Tibial nerve (tissue), 4 donors: Measurements from ENCODE around the gene FCAMR.

Experiments used
- EP300 ChIP-seq, 2 donors: sonication (generic); formaldehyde crosslinking; IDR thresholded peaks; one replicate each; pipeline ENCODE4 v1.6.1; 2017; ENCODE audit warnings: antibody characterized with exemption in 2 of 2, mild to moderate bottlenecking in 1 of 2
- POLR2A ChIP-seq, 2 donors: fragments of 450-650 bp; IDR thresholded peaks; one replicate each; pipeline ENCODE4 v1.6.1; 2017; ENCODE audit warnings: antibody characterized with exemption in 2 of 2, mild to moderate bottlenecking in 2 of 2, moderate library complexity in 2 of 2
- TF ChIP-seq, protein P1 (sequence below), 5 experiments: fragments of 200-600 bp in 3 of 5; fragments of 450-650 bp in 2 of 5; sonication (generic) in 3 of 5; IDR thresholded peaks; one replicate each; pipeline ENCODE4 v1.5.1; 2016 to 2019; ENCODE audit warnings: antibody characterized with exemption in 5 of 5, mild to moderate bottlenecking in 3 of 5, moderate library complexity in 2 of 5

DNA sequence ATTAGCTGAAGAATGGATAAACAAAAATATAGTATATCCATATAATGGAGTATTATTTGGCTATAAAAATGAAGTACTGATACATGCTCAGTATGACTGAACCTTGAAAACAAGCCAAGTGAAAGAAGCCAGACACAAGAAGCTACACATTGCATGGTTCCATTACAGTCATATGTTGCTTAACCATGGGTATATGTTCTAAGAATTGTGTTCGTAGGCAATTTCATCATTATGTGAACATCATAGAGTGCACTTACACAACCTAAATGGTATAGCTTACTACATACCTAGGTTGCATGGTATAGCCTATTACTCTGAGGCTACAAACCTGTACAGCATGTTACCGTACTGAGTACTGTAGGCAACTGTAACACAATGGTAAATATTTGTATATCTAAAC, 28.6 kb upstream of the FCAMR start:
- TF ChIP-seq, protein P1, sequence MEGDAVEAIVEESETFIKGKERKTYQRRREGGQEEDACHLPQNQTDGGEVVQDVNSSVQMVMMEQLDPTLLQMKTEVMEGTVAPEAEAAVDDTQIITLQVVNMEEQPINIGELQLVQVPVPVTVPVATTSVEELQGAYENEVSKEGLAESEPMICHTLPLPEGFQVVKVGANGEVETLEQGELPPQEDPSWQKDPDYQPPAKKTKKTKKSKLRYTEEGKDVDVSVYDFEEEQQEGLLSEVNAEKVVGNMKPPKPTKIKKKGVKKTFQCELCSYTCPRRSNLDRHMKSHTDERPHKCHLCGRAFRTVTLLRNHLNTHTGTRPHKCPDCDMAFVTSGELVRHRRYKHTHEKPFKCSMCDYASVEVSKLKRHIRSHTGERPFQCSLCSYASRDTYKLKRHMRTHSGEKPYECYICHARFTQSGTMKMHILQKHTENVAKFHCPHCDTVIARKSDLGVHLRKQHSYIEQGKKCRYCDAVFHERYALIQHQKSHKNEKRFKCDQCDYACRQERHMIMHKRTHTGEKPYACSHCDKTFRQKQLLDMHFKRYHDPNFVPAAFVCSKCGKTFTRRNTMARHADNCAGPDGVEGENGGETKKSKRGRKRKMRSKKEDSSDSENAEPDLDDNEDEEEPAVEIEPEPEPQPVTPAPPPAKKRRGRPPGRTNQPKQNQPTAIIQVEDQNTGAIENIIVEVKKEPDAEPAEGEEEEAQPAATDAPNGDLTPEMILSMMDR (IDR thresholded peaks at IDR 0.05), result no peak
- no peak for TF ChIP-seq POLR2A (IDR thresholded peaks at IDR 0.05)
- no peak for TF ChIP-seq EP300 (IDR thresholded peaks at IDR 0.05)
